DMS53 treated with DMSO at 0.1 percent for 48 hours (cell line): Measurements from ENCODE around the gene KRTAP5-10.
"Not testable (repeated sequence)": the region's sequence is repeated elsewhere in the genome, so short reads cannot be mapped to it uniquely, and the experiment has no call there.

Experiments
- DNase-seq: peaks from one replicate; lab custom pipeline; 2025; ENCODE audit not compliant: unreplicated experiment; lab: John Stamatoyannopoulos, UW

KRTAP5-10 gene

DNA sequence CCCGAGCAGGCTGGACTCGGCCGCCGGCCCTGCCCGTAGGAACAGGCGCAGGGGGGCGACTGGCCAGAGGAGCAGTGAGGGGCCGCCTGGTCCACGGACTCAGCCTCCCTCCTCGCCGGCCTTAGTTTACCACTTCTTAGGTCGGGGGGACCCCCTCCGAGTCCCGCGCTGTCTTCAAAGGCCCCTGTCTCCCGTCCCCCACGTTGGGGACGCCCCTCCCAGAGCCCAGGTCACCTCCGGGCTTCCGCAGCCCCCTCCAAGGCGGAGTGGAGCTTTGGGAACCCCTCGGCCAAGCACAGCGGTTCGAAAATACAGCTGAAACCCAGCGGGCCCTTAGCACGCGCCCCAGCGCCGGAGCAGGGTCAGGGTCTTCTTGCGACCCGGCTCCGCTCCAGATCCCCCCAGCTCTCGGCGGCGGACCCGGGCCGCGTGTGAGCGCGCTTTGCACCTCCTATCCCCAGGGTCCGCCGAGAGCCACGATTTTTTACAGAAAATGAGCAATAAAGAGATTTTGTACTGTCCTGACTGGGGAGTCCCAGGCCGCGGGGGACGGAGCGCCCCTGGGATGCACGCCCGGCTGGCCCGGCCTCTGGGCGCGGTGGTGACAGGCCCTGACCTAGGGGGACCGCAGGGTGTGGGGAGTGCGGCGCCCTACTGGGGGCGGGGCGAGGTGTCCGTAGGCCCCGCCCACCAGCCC is 42.3 kb downstream of the KRTAP5-10 start:
- DNase-seq = not testable (repeated sequence)

DNA sequence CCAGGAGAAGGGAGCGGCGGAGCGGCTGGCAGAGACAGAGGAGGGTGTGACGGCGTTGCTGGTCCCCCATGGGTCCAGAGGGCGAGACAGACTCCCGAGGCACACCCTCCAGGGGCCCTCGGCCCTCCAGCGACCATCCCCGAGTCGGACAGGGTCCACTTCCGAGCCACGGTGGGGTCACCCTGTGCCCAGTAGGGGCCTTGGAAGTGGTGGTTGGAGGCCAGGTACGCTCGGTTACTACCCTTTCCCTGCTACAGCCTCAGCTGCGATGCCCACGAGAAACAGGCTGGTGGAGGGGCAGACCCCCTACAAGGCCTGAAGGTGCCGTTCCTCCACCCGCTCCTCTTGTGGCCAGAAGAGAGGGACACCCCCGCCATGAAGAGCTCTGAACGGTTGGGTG is 42.9 kb downstream of the KRTAP5-10 start:
- DNase-seq = not testable (repeated sequence)

DNA sequence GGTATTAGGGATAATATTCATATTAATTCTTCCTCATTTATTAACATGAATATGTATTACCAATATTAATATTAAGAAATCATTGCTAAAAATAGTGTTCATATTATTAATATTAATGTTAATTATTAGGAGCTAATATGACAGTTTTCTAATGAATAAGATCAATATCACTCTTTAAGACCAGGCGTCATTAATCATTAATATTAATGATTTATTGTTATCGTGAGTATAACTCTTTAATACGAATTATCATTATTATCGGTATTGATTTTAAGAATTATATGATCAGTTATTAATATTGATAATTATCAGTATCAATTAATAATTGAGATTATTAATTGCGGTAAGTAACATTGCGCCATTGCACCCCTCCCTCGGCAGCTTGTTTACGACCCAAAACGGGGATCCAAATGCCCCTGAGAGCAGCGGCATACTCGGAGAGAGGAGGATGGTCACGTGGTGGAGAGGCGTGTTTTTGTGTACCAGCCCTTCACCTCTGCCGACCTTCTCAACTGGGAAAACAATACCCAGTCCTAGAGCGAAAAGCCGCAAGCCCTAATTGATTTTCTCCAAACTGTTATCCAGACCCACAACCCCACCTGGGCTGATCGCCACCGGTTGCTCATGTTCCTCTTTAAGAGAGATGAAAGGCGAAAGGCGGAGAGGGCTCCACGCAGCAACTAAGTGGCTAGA is 46.0 kb downstream of the KRTAP5-10 start:
- DNase-seq = not testable (repeated sequence)

DNA sequence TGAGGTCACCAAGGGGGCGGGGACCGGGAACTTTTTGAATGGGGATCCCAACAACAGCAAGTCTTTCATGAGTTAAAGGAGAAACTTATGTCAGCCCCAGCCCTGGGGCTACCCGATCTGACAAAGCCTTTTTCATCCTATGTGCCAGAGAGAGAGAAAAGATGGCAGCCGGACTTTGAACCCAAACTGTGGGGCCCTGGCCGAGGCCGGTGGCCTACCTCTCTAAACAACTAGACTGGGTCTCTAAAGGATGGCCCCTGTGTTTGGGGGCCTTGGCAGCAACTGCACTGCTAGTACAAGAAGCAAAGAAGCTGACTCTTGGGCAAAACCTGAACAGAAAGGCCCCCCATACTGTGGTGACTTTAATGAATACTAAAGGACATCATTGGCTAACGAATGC is 48.6 kb downstream of the KRTAP5-10 start:
- DNase-seq = not testable (repeated sequence)

DNA sequence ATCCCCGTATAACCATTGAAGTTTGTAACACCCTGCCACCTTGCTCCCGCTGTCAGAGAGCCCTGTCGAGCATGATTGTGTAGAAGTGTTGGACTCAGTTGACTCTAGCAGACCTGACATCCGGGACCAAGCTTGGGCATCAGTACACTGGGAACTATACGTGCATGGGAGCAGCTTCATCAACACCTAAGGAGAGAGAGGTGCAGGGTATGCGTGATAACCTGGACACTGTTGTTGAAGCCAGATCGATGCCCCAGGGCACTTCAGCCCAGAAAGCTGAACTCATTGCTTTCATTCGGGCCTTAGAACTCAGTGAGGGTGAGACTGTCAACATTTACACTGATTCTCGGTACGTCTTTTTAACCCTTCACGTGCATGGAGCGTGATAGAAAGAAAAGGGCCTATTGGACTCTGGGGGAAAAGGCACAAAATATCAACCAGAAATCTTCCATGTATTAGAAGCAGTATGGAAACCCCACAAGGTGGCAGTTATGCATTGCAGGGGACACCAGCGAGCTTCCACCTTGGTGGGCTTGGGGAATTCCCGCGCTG is 49.1 kb downstream of the KRTAP5-10 start:
- DNase-seq = not testable (repeated sequence)

DNA sequence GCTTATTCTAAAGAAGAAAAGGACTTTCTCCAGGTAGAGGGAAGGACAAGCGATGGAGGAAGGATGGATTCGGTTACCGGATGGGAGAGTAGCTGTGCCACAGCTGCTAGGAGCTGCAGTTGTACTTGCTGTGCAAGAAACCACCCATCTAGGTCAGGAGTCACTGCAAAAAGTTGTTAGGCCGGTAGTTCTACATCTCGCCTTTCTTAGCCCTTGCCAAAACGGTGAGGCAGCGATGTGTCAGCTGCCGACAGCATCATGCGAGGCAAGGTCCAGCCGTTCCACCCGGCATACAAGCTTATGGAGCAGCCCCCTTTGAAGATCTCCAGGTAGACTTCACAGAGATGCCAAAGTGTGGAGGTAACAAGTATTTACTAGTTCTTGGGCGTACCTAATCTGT is 49.6 kb downstream of the KRTAP5-10 start:
- DNase-seq = peak; percentile 43
